GM19193 (cell line): ENCODE data around the gene COBLL1.

Experiments used
- POLR2A ChIP-seq: IDR thresholded peaks from 4 replicates; pipeline ENCODE4 v1.6.1; 2011; ENCODE audit not compliant: insufficient read depth, insufficient read length; ENCODE audit errors: extremely low read depth

COBLL1 gene

GRCh38 chr2:164839914-164840457 lies 1.6 kb downstream of the COBLL1 start:
- TF ChIP-seq POLR2A, result no peak

GRCh38 chr2:164837807-164838206 lies 3.8 kb downstream of the COBLL1 start:
- TF ChIP-seq POLR2A, result no peak

DNA sequence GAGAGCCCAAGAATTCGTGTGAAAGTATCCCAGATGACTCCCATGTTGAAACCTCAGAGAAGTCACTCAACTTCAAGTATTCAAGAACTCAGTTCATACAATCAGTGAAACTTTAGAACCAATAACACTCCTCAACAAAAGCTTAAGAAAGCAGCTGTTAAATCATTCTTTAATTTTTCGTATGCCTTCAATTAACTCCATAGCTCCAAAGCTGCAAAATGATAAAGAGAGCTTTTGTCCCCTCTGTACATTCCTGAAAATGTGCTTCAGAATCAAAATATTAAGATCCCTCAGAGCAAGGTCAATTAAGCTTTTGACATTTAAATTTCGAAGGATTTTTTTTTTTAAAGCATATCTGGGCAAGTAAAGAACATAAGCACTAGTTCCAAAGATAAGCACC lies 4.7 kb downstream of the COBLL1 start:
- TF ChIP-seq POLR2A, result no peak

- TF ChIP-seq POLR2A, result no peak
Measured at GRCh38 chr2:164835302-164835701, 6.3 kb downstream of the COBLL1 start.

DNA sequence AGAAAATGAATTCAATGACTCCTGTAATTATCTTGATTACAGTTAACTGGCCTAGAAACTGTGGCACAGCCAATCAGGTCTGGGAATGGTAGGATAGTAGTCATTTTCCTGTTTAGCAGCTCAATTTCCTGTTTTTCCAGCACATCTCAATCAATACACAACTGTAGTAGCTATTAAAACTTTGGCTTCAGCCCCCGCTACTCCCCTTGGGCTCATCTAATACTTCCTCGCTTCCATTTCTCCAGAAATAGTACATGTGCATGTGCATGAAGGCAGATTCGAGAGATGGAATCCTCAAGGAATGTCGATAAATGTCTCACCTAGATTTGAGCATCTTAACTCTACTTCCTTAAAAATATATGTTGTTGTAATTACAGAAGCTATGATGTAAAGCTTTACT lies 9.7 kb downstream of the COBLL1 start:
- TF ChIP-seq POLR2A, result no peak

DNA sequence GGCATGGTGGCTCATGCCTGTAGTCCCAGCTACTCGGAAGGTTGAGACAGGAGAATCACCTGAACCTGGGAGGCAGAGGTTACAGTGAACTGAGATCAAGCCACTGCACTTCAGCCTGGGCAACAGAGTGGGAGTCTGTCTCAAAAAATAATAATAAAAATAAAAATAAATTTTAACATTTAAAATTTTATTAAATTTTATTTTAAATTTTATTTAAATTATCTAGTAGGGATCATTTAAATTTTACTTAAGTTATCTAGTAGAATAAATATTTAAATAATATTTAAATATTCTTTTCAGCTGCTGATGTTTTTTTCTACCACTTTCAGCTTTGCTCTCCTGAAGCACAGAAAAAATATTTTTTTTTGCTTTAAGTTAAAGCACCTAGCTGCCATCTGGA lies 10.4 kb downstream of the COBLL1 start:
- TF ChIP-seq POLR2A, result no peak

- no peak for TF ChIP-seq POLR2A
Measured at GRCh38 chr2:164826293-164827243, 15.1 kb downstream of the COBLL1 start.

- no peak for TF ChIP-seq POLR2A
Measured at GRCh38 chr2:164824872-164825271, 16.8 kb downstream of the COBLL1 start.

DNA sequence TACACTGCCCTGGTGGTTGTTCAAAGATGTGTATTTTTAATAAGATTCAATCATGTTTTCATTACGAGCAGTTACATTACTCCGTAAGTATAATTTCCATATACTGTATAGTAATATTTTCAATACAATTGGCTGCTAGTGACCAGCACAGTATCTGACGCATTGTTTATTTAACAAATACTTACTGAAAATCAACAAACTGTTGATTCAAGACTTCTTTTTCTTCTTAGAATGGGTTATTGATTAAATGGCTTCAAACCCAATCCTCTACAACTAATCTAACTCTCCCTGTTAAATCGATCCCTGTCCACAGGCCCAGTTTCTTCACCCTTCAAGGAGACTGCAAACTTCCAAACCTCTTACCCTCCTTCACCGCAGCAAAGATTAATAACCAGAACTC lies 18.5 kb downstream of the COBLL1 start:
- TF ChIP-seq POLR2A, result no peak

DNA sequence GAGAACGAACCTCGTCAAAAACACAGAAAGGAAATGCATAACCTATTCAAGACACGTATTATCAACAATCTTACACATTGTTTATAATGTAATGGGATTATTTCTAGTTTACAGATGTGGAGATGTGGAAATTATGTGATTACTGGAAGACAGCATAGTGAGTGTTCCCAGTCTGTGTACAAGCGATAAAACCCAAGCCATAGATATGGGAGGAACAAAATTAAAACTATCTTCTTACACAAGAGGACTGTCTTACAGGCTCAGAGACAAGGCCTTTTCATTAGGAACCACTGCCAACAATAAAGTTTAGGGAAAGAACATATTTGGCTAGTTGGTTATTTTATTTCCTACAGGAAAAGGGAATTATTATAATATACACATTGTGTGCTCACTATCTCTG lies 20.3 kb downstream of the COBLL1 start:
- no peak for TF ChIP-seq POLR2A

GRCh38 chr2:164818149-164819136 lies 23.2 kb downstream of the COBLL1 start:
- TF ChIP-seq POLR2A, result no peak

- no peak for TF ChIP-seq POLR2A
Measured at GRCh38 chr2:164816900-164817299, 24.7 kb downstream of the COBLL1 start.

GRCh38 chr2:164816046-164816445 lies 25.6 kb downstream of the COBLL1 start:
- TF ChIP-seq POLR2A, result no peak

GRCh38 chr2:164815071-164815793 lies 26.4 kb downstream of the COBLL1 start:
- no peak for TF ChIP-seq POLR2A
